Measurements from ENCODE around the gene SMIM5. TPM values are rescaled to one million over a fixed set of nuclear protein-coding genes. Genes with fewer than 3 reads are reported as not detected.
"Not testable (repeated sequence)": the region's sequence is repeated elsewhere in the genome, so short reads cannot be mapped to it uniquely, and the experiment has no call there.

The SMIM5 gene
- total RNA-seq, 1 donor from 2014 or later = 2.7 TPM

DNA sequence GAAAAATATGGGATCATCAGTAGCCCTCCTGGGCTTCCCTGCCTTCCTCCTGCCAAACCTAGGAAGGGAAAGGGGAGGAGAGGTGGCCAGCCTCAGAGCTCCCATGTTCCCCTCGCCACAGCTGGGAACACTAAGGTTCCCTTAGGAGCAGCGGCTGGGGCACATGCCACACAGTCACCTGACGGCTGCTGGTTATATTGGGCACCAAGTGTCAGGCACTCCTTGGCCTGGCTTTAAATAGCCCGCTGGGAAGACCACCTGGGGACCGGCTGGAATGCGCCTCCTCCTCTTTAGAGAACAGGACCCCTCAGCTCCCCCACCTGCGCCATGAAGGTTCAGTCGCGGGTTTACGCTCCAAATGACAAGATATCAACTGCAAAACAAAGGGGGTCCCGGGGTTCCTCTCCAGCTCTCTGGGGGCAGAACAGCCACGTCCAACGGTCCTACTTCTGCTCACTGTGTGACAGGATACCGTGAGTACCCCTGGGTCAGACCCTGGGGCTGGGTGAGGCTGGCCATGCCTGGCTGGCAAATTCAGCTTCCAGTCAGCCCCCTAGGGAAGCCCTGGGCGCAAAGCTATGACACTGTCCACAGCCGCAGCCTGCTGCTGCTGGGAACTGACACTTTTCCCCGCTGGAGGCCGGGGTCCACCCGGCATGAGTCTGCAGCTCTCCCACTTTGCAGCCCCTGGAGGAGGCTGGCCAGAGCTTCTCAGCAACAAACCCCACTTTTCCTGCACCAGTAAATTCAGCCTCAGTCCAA is 3.3 kb downstream of the SMIM5 start:
- intact Hi-C loops (cut with DNase I) = no loop called here
- Histone ChIP-seq H3K27ac (peak overlapping the region; percentile 80), H3K27me3 (ENCODE audit: low read depth) (no peaks in the 10 kb centered on the region), H3K36me3 (peaks cover 3% of the 10 kb centered on the region), H3K9me3 (no peaks in the 10 kb centered on the region), H3K4me3 (no peak overlapping the region), H3K4me1 (peaks cover 39% of the 10 kb centered on the region)
- no peak for ATAC-seq
- peak; percentile 29 for DNase-seq
- TF ChIP-seq, protein P1, sequence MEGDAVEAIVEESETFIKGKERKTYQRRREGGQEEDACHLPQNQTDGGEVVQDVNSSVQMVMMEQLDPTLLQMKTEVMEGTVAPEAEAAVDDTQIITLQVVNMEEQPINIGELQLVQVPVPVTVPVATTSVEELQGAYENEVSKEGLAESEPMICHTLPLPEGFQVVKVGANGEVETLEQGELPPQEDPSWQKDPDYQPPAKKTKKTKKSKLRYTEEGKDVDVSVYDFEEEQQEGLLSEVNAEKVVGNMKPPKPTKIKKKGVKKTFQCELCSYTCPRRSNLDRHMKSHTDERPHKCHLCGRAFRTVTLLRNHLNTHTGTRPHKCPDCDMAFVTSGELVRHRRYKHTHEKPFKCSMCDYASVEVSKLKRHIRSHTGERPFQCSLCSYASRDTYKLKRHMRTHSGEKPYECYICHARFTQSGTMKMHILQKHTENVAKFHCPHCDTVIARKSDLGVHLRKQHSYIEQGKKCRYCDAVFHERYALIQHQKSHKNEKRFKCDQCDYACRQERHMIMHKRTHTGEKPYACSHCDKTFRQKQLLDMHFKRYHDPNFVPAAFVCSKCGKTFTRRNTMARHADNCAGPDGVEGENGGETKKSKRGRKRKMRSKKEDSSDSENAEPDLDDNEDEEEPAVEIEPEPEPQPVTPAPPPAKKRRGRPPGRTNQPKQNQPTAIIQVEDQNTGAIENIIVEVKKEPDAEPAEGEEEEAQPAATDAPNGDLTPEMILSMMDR (IDR thresholded peaks at IDR 0.05) = no peak

DNA sequence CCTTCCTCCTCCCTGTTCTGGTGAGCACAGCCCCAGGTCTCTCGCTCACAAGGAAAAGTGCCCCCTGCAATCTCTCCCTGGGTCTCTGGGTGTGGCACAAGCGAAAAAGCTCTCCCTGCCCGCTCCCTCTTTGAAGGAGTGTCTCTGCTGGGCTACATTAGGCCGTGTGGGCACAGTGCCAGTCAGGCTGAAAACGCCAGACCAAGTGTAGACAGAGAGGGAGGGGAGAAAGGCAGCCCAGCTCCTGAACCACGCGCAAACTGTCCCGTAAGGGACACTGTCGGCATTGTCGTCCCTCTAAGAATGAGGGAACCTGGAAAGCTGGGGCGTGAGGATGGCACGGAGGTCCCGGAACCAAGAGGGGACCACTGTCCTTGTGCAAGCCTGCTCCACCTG is 3.9 kb downstream of the SMIM5 start:
- Histone ChIP-seq H3K4me3 (no peak overlapping the region), H3K27me3 (ENCODE audit: low read depth) (no peaks in the 10 kb centered on the region), H3K4me1 (peaks cover 43% of the 10 kb centered on the region), H3K27ac (no peak overlapping the region), H3K36me3 (peaks cover 3% of the 10 kb centered on the region), H3K9me3 (no peaks in the 10 kb centered on the region)
- TF ChIP-seq, protein P1 (IDR thresholded peaks at IDR 0.05) = no peak
- ATAC-seq (no peak), DNase-seq (peak; percentile 64)
- intact Hi-C loops (cut with DNase I) = no loop called here

DNA sequence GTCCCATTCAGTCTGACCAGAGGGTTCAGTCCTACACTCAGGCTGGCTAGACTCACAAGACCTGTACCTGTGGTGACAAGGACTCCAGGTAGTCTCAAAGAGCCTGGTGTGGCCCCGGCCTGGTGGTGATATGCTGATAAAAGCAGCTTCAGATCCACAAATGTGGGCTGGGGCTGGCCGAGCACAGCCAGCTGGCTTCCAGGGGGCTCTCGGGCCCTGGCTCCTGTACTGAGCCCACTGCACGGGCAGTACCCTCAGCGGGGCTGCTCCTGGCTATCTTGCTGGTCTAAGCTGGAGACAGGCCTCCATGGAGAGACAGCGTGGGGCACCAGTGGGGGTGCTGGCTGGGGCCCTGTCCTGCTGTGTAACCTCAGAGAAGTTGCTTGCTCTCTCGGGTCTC is 4.3 kb downstream of the SMIM5 start:
- no peak overlapping the region for H3K27ac ChIP-seq
- H3K9me3 ChIP-seq = no peaks in the 10 kb centered on the region
- H3K36me3 ChIP-seq = peaks cover 3% of the 10 kb centered on the region
- H3K4me3 ChIP-seq = no peak overlapping the region
- intact Hi-C loops (cut with DNase I) = no loop called here
- H3K4me1 ChIP-seq = peaks cover 47% of the 10 kb centered on the region
- TF ChIP-seq, protein P1 (IDR thresholded peaks at IDR 0.05) = no peak
- ATAC-seq = no peak
- H3K27me3 ChIP-seq (ENCODE audit: low read depth) = no peaks in the 10 kb centered on the region
- peak; percentile 44 for DNase-seq

DNA sequence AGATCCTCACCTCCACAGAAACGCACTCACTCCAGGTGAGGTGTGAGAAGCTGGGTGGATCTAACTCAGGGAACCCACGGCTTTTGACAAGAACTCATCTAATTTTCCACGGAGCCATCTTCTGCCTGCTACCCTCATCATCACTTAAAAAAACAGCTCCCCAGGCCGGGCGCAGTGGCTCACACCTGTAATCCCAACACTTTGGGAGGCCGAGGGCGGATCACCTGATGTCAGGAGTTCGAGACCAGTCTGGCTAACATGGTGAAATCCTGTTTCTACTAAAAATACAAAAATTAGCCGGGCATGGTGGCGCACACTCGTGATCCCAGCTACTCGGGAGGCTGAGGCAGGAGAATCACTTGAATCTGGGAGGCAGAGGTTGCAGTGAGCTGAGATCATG is 4.8 kb downstream of the SMIM5 start:
- intact Hi-C loops (cut with DNase I); DNase-seq; H3K9me3 ChIP-seq; ATAC-seq; H3K27ac ChIP-seq; H3K4me3 ChIP-seq; H3K27me3 ChIP-seq (ENCODE audit: low read depth); H3K36me3 ChIP-seq: not testable (repeated sequence)
- peaks cover 47% of the 10 kb centered on the region for H3K4me1 ChIP-seq

DNA sequence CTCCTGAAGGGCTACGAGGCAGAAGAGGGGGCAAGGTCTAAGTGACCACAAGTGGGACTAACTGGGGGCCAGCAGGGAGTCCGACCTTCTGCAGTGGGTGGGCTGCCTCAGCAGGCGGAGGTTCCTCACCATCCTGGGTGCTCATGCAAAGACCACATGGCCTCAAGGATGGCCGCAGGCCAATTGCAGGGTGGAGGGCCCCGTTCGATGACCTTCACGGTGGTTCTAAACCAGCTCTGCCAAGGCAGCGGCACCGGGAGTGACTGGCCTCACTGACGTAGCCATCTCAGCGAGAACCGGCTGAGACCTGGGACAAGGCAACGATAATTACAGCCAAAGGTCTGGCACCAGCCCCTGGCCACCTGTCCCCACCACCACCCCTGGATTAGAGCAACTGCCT is 5.7 kb downstream of the SMIM5 start:
- no peak for ATAC-seq
- H3K4me1 ChIP-seq = peaks cover 40% of the 10 kb centered on the region

DNA sequence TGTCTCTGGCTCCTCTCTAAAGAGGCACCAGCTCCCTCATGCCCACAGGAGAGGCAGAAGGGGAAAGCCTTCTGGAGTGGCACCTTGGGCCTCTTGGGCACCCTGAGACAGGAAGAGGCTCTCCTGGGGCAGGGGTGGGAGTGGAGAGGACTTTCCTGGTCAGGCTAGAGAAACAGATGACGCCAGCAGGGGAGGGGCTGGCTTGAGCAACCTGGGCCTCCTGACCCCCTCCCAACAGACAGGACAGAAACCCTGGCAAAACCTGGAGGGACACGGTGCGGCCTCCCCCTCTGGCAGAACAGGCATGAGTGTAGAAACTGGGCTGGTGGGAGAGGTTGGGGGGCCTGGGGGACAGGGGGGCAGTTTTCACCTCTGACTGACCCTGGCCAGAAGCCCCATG is 6.1 kb downstream of the SMIM5 start:
- Histone ChIP-seq H3K4me3 (no peak overlapping the region), H3K27ac (peak overlapping the region; percentile 48), H3K4me1 (peaks cover 38% of the 10 kb centered on the region), H3K9me3 (no peaks in the 10 kb centered on the region), H3K36me3 (peaks cover 3% of the 10 kb centered on the region), H3K27me3 (ENCODE audit: low read depth) (no peaks in the 10 kb centered on the region)
- TF ChIP-seq, protein P1 (IDR thresholded peaks at IDR 0.05) = no peak
- intact Hi-C loops (cut with DNase I) = no loop called here
- ATAC-seq (peak; percentile 2 to 17), DNase-seq (peak; percentile 57)

More for the DNA sequence above, 5.7 kb downstream of the SMIM5 start:
- DNase-seq = peak; percentile 43
- no peaks in the 10 kb centered on the region for H3K9me3 ChIP-seq
- H3K27ac ChIP-seq = peak overlapping the region; percentile 48
- H3K36me3 ChIP-seq = peaks cover 3% of the 10 kb centered on the region
- H3K27me3 ChIP-seq (ENCODE audit: low read depth) = no peaks in the 10 kb centered on the region
- intact Hi-C loops (cut with DNase I) = no loop called here
- TF ChIP-seq, protein P1 (IDR thresholded peaks at IDR 0.05) = no peak
- no peak overlapping the region for H3K4me3 ChIP-seq
